AG08395 (cell line): ENCODE results near the gene ZNF507.
"Not testable (repeated sequence)": the region's sequence is repeated elsewhere in the genome, so short reads cannot be mapped to it uniquely, and the experiment has no call there.

Experiments used
- DNase-seq: peaks from one replicate; pipeline ENCODE4 v3.0.0; 2012; ENCODE audit warnings: mixed read lengths, low spot score

The ZNF507 gene

DNA sequence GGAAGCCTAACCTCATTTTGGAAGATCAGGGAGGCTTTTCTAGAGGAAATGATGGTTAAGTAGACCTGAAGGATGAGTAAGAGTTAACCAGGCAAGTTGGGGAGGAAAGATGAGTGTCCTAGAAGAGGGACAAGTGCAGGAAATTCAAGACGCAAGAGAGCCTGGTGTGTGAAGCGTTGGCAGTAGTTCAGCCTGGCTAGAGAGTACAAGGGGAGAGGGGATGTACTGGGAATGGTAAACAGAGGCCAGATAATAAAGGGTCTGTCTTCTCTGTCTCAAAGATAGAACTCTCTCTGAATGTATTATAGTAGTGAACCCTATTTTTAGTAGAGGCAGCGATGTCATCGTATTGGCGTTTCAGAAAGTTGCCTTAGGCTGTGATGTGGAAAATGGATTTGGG is 69.8 kb downstream of the ZNF507 start:
- DNase-seq, result no peak

DNA sequence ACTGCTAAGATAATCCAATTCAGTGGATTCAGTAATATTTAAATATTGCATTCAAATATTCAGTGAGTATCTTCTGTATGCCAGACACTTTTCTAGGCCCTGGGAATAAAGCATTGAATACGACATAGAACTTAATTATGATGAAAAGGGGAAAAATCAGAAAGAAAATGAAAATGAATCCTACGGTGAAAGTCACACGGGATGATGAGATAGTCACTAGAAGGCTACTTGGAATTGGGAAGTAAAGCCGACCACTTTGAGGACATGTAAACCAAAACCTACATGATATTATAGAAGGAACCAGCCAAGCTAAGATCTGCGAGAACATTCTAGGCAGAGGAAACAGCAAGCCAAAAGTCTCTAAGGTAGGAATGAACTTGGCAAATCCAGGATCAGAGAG is 70.3 kb downstream of the ZNF507 start:
- DNase-seq, result no peak

DNA sequence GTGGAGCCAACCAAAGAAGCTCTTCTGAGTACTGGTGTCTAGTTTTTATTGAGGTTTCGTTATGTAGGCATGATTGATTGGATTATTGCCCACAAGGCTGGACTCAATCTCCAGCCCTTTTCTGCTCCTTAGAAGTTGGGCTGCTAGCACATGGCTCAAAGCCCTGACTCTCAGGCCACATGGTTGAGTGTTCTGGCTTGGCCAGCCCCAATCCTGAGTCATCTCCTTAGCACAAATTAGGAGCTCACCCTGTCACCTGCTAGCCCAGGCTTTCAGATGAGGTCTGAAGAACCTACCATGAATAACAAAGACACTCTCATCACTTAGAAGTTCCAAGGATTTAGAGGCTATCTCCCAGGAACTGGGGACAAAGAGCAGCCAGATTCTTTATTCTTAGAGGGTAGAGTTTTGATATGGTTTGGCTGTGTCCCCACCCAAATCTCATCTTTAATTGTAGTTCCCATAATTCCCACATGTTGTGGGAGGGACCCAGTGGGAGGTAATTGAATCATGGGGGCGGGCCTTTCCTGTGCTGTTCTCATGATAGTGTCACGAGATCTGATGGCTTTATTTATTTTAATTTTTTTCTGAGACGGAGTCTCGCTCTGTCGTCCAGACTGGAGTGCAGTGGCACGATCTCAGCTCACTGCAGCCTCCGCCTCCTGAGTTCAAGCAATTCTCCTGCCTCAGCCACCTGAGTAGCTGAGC is 71.5 kb downstream of the ZNF507 start:
- peak; percentile 52 for DNase-seq

DNA sequence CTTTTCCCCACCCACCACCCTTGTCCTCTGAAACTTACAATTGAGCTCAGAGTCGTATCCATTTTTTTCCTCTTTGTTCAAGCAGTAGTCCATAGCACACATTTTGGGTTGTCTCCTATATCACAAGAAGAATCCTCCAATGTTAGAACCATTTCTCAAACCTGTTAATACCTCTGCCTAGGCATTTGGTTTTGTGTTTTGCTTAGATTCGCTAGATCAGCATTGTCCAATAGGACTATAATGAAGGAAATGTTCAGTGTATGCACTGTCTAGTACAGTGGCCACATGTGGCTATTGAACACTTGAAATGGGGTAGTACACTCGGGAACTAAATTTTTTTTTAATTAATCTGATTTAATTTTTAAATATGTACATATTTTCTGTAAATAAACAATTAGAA is 72.7 kb downstream of the ZNF507 start:
- no peak for DNase-seq

DNA sequence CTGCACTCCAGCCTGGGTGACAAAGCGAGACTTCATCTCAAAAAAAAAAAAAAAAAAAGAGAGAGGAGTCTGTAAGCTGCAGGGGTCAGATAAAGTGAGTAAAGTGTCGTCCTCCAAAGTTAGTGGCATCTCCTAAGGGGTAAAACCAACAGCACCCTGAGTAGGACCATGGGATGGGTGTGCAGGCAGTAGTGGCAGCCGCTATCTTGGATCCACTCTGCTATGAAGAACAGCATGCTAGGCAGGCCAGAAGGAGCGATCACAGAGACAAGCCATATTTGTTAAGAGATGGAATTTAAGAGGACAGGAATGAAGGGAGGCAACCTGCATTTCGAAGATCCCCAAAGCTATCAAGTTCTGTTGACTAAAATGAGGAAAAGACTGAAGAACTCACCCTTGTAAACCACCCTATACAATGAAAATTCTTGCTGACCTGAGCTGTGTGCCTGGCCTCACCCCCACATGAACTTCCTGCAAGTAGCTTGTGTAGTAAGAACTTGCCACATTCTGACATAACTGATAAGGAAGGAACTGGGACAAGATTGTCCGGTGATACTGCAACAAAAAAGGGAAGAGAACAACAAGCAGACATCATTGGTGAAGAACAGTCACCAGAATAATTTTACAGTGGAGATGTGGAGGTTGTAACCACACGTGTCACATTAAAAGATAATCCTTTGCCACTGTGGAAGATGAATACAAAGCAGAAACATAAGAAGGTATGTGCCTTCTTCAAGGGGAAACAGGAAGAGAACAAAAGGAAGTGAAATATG is 76.4 kb downstream of the ZNF507 start:
- no peak for DNase-seq

DNA sequence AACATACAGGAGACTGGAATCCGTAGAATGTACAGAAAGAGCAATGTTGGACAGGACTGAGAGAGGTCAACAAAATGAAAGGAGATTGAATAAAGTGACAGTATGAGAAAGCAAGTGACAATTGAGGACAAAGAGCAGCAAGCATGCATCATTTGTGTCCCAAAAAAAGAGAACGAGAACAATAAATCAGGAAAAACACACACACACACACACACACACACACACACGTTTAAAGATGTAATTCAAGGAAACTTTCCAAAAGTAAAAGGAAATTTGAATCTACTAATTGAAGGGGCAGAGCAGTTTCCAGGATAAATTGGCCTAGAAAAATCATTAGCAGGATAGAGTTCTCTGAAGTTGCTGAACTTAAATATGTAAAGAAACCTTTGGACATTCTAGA is 77.0 kb downstream of the ZNF507 start:
- no peak for DNase-seq

DNA sequence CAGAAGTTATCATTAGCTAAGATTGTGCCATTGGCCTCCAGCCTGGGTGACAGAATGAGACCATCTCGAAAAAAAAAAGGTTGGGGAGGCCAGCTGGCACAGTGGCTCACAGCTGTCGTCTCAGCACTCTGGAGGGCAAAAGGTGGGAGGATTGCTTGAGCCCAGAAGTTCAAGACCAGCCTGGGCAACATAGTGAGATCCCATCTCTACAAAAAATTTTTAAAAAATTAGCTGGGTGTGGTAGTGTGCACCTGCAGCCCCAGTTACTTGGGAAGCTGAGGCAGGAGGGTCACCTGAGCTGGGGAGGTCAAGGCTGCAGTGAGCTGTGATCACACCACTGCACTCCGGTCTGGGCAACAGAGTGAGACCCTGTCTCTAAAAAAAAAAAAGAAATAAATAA is 78.5 kb downstream of the ZNF507 start:
- not testable (repeated sequence) for DNase-seq

DNA sequence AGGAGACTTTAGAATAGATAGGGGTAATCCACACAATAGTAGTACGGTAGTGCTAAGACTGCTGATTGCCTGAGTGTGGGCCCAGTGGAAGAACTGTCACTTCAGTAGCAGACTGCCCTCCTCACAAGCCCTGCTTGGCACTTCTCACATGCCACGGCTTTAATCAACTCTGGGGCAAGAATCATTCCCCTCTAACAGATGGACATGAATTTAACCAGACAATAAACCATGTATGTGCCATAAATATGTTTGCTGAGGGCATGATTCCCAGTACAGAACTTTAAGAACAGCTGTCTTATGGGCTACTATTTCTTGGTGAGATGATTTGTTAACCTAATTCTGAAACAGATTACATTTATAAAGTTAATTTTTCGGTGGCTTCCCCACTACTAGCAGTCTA is 82.1 kb downstream of the ZNF507 start:
- DNase-seq, result no peak

DNA sequence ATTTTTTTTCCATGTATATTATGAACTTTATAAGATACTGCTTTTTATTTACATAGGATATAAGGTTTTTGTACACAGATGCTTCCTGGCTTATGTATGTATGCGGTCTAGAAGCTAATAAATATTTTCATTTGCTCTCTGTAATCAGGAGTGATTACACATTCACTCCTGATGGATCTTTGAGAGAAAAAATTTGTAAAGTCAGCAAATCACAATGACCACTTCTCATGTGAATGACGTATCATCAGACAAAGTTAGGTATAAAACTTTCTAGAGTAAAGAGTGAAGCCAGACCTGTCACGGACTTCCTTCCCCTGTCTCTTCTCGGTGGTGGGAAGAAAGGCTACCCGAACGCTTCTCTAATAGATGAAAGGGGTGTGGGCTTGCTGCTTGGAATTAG is 91.3 kb downstream of the ZNF507 start:
- DNase-seq, result no peak

DNA sequence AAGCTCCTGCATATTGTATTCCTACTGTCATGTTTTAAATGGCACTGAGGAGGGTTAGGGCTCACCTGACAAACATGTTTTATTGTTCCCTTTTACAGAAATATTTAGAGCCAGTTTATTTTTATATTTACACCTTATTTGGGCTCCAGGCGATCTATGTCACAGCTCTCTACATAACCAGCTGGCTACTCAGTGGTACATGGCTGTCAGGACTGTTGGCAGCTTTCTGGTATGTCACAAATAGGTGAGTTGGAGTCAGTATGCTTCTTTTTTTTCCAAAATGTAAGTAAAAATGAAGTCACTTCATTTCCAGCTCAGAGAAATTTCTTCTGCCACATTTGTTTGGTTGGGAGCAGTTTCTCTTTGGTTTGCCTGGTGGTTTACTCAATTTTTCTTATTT is 91.7 kb downstream of the ZNF507 start:
- no peak for DNase-seq
